ENCODE measurements around the gene SEMA5B.

GRCh38 chr3:122917412-122917811 lies 110.2 kb downstream of the SEMA5B start:
- TF ChIP-seq CTCF (IDR thresholded peaks at IDR 0.05) (no peak), POLR2A (IDR thresholded peaks at IDR 0.05) (no peak)
